WTC11 (cell line): ENCODE measurements around the gene LSP1.

Experiments
- CBFB ChIP-seq: sonication (generic); formaldehyde crosslinking; IDR thresholded peaks from 2 replicates; pipeline ENCODE4 v1.8.1; 2022; ENCODE audit warnings: mild to moderate bottlenecking, low read depth, missing genetic modification reagents
- CTCF ChIP-seq: fragments of 200-600 bp; IDR thresholded peaks from 2 replicates; pipeline ENCODE4 v1.8.0; 2022; ENCODE audit warnings: antibody characterized with exemption
- JUN ChIP-seq: sonication (generic); formaldehyde crosslinking; IDR thresholded peaks from 2 replicates; pipeline ENCODE4 v1.8.0; 2023; ENCODE audit warnings: mild to moderate bottlenecking, missing genetic modification reagents
- MXD4 ChIP-seq: fragments of 250-450 bp; sonication (Bioruptor Pico); IDR thresholded peaks from 2 replicates; pipeline ENCODE4 v1.8.0; 2021; ENCODE audit warnings: mild to moderate bottlenecking, moderate library complexity, borderline replicate concordance
- NFE2L1 ChIP-seq: sonication (generic); formaldehyde crosslinking; IDR thresholded peaks from 2 replicates; pipeline ENCODE4 v1.8.1; 2023; ENCODE audit warnings: missing genetic modification reagents
- SMAD3 ChIP-seq: sonication (generic); formaldehyde crosslinking; IDR thresholded peaks from 2 replicates; pipeline ENCODE4 v1.8.0; 2022; ENCODE audit warnings: missing genetic modification reagents, mild to moderate bottlenecking, borderline replicate concordance
- TEAD4 ChIP-seq: sonication (generic); formaldehyde crosslinking; IDR thresholded peaks from 2 replicates; pipeline ENCODE4 v1.8.0; 2022; ENCODE audit warnings: mild to moderate bottlenecking, missing genetic modification reagents
- ZNF232 ChIP-seq: sonication (generic); formaldehyde crosslinking; IDR thresholded peaks from 2 replicates; pipeline ENCODE4 v1.8.0; 2022; ENCODE audit warnings: mild to moderate bottlenecking, missing genetic modification reagents
- ZNF281 ChIP-seq: sonication (generic); formaldehyde crosslinking; IDR thresholded peaks from 2 replicates; pipeline ENCODE4 v1.8.0; 2023; ENCODE audit warnings: mild to moderate bottlenecking, missing genetic modification reagents
- TF ChIP-seq, protein P1 (sequence below): fragments of 250-450 bp; sonication (Bioruptor Pico); IDR thresholded peaks from 2 replicates; pipeline ENCODE4 v1.9.0; 2021; ENCODE audit warnings: mild to moderate bottlenecking, borderline replicate concordance

GRCh38 chr11:1920909-1921573 lies 68.2 kb downstream of the LSP1 start:
- TF ChIP-seq, protein P1, sequence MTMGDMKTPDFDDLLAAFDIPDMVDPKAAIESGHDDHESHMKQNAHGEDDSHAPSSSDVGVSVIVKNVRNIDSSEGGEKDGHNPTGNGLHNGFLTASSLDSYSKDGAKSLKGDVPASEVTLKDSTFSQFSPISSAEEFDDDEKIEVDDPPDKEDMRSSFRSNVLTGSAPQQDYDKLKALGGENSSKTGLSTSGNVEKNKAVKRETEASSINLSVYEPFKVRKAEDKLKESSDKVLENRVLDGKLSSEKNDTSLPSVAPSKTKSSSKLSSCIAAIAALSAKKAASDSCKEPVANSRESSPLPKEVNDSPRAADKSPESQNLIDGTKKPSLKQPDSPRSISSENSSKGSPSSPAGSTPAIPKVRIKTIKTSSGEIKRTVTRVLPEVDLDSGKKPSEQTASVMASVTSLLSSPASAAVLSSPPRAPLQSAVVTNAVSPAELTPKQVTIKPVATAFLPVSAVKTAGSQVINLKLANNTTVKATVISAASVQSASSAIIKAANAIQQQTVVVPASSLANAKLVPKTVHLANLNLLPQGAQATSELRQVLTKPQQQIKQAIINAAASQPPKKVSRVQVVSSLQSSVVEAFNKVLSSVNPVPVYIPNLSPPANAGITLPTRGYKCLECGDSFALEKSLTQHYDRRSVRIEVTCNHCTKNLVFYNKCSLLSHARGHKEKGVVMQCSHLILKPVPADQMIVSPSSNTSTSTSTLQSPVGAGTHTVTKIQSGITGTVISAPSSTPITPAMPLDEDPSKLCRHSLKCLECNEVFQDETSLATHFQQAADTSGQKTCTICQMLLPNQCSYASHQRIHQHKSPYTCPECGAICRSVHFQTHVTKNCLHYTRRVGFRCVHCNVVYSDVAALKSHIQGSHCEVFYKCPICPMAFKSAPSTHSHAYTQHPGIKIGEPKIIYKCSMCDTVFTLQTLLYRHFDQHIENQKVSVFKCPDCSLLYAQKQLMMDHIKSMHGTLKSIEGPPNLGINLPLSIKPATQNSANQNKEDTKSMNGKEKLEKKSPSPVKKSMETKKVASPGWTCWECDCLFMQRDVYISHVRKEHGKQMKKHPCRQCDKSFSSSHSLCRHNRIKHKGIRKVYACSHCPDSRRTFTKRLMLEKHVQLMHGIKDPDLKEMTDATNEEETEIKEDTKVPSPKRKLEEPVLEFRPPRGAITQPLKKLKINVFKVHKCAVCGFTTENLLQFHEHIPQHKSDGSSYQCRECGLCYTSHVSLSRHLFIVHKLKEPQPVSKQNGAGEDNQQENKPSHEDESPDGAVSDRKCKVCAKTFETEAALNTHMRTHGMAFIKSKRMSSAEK = no peak
- no peak for TF ChIP-seq TEAD4 (CRISPR knock-in tag)
- TF ChIP-seq MXD4 (CRISPR knock-in tag) = no peak
- TF ChIP-seq JUN (CRISPR knock-in tag) = no peak
- no peak for TF ChIP-seq SMAD3 (CRISPR knock-in tag)
- no peak for TF ChIP-seq CTCF
- TF ChIP-seq ZNF281 (CRISPR knock-in tag) = no peak
- no peak for TF ChIP-seq NFE2L1
- TF ChIP-seq ZNF232 = no peak
- no peak for TF ChIP-seq CBFB (CRISPR knock-in tag)
